ENCODE results near the gene DACH1. TPM values are rescaled to one million over a fixed set of nuclear protein-coding genes. Genes with fewer than 3 reads are reported as not detected.

DACH1 gene
- total and polyA plus RNA-seq, 2 of the 13 experiments (the other 11 are each of a cell fraction or from before 2014, with no cell fraction given): not detected

DNA sequence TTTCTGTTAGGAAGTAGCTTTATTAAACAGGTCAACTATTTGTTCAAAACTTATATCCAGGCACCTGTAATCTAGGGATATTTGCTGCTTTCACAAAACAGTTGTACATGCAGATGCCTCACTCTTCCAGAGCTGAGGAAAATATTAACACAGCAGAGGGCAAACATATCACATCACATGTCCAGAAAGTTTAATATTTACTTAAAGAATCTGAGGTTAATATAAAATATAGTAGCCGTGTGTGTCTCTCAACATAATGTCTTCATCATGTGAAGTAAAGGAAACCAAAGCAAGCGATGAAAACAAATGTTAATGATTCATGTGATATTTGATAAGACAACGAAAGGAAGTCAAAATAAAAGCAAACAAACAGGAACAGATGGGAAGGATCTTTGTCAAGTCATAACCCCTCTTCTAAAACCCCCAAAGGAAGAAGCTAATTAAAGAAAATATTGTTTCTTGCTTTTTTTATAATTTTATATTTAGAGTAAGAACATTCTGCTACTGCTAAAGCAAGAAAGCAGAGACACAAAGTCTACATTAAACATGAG is 418.8 kb downstream of the DACH1 start:
- H3K4me3 ChIP-seq (replicated peaks in 1 of 3; ENCODE audit: insufficient read depth in 1 of 3, low read depth in 2 of 3, low read length in 3 of 3): no peak overlapping the region
- ChIA-PET POLR2A (no interaction called here), CTCF (ENCODE audit: low intra/inter-chr PET ratio, low total read pairs) (no interaction called here)
- no peaks in the 10 kb centered on the region for H3K4me1 ChIP-seq (ENCODE audit: insufficient read depth, low read length)
- no peaks in the 10 kb centered on the region for H3K79me2 ChIP-seq (ENCODE audit: insufficient read depth, low read length)
- TF ChIP-seq BCL3 (CRISPR knock-in tag; IDR thresholded peaks at IDR 0.05) (no peak), IRF2 (CRISPR knock-in tag; IDR thresholded peaks at IDR 0.05) (no peak), E2F2 (CRISPR knock-in tag; IDR thresholded peaks at IDR 0.05; ENCODE audit: borderline replicate concordance) (no peak), THAP11 (CRISPR knock-in tag; IDR thresholded peaks at IDR 0.05) (no peak), CTCF (CRISPR knock-in tag; IDR thresholded peaks at IDR 0.05) (no peak), CBX5 (CRISPR knock-in tag; IDR thresholded peaks at IDR 0.05; ENCODE audit: borderline replicate concordance) (no peak)
- in situ Hi-C loops (cut with HindIII; ENCODE audit: extremely low pct_ligation_motif_present, low pct_unique_long_range_greater_than_20kb): no loop called here
- intact Hi-C loops (cut with micrococcal nuclease; ENCODE audit: unreplicated experiment): no loop called here
- H2AFZ ChIP-seq (ENCODE audit: low read length): no peak overlapping the region
- H3K36me3 ChIP-seq (replicated peaks in 1 of 2; ENCODE audit: control insufficient read depth in 1 of 2, insufficient read depth in 2 of 2, low read length in 2 of 2): no peaks in the 10 kb centered on the region
- H3K9me3 ChIP-seq (ENCODE audit: low read length): no peaks in the 10 kb centered on the region
- no TSS peak for BruUV-seq (replicated peaks)
- no peak for FAIRE-seq
- no peak overlapping the region for H3K27ac ChIP-seq (ENCODE audit: extremely low read length, insufficient read depth, low read length)
- no peaks in the 10 kb centered on the region; the same call in 1 of the 2 replicates for H4K20me1 ChIP-seq (ENCODE audit: insufficient read depth, low read length)
- DNase-seq (ENCODE audit: low spot score): no peak
- H3K27me3 ChIP-seq (ENCODE audit: control insufficient read depth in 1 of 2, insufficient read depth in 2 of 2, low read length in 2 of 2): no peaks in the 10 kb centered on the region; a peak in 1 of 5 replicates
- no peak overlapping the region for H3K9ac ChIP-seq (ENCODE audit: insufficient read depth, low read depth, low read length)
- WGBS (ENCODE audit: low lambda C conversion rate): 2% methylated on average over 3 of the region's 3 CpGs
- ATAC-seq: no peak
- H3K4me2 ChIP-seq (ENCODE audit: low read depth, low read length): no peak overlapping the region

All from HepG2 (cell line).